ENCODE measurements around the gene CEP43. TPM values are rescaled to one million over a fixed set of nuclear protein-coding genes. Genes with fewer than 3 reads are reported as not detected.

CEP43 gene
- polyA plus RNA-seq, 3 donors from 2014 or later, result 4.7 to 9.9 (median 6.9) TPM

DNA sequence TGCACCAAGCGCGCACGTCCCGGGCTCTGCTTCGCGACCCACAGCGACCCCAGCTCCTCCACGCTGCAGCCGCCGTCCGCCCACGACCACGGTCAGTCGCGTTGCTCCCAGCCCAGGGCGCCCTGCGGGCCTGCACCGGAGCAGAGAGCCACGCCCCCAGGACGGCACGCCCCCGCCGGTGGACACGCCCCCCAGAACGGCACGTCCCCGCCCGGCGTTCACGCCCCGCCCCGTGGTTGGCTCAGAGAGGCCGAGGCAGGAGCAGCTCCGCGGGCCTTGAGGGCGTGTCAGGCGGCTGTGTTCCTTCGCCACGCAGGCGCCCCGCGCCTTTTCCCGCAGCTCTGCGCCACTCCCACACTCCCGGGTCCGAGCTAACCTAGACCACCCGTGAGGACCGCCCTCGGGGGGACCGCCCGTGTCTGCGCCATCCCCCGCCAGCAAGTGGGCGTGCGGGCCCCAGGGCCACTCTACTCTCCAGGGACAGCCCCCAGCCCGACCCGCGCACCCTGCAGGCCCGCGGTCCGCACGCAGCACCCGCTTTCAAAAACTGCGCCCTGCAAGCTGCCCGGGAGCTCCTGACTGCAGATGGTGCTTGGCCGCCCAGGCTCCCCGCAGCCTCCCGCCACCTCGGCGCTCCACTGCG is 42.6 kb upstream of the CEP43 start, which contains the start of gene RNASET2:
TSS of gene RNASET2 (minus strand) at position 107 of the 643 bp plus-strand sequence. CDS start 368 bp downstream, outside the sequence.
- Mint-ChIP-seq H3K27ac (peak within 1 kb of the TSS; percentile 91 to 99 (median 95)), H3K9me3 (no peaks in the 10 kb centered on the region), H3K36me3 (peaks cover 0 to 4% (median 3%) of the 10 kb centered on the region in 3 donors), H3K4me1 (peaks cover 58 to 74% of the 10 kb centered on the region in 2 donors), H3K4me3 (peak within 1 kb of the TSS; percentile 89 to 96 (median 92)), H3K27me3 (ENCODE audit: low read depth in 3 of 3) (peaks cover 0 to 16% (median 15%) of the 10 kb centered on the region in 3 donors)
- DNase-seq, result peak; percentile 97 to 99 (median 98)

DNA sequence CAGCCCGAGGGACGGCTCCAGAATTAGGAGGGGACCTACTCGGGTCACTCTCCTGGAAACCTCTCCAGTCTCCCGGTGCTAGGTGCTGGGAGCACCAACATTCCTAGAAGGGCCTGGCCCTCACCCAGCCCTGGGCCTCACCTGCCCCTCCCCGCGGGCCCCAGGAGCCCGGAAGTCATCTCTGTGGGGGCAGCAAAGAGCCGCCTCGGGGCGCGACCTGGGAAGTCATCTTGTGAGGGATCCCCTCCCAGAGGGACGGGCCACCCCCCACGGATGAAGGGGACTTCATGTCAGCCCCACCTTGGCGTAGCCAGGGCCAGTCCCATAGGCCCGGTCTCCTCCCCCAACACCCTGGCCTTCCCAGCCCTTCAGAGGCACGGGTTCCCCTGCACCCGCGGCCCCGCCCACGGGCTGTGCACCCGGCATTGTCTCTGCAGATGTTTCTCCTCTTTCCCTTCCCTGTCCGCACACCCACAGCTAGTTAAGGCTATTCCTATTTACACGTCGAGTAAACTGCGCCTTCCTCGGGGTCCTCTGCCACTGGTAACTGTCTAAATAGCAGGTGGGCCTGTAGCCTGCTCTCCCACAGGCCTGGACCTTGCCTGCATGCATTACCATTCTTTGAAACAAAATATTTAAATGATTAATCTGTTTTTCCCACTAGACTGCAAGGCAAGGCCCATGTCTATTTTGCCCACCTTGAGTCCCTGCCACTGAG is 42.0 kb upstream of the CEP43 start:
- peak; percentile 47 to 59 (median 49) for DNase-seq
- peaks cover 58 to 71% of the 10 kb centered on the region in 2 donors for H3K4me1 Mint-ChIP-seq
- H3K36me3 Mint-ChIP-seq, result peaks cover 0 to 4% (median 3%) of the 10 kb centered on the region in 3 donors
- H3K9me3 Mint-ChIP-seq, result no peaks in the 10 kb centered on the region
- H3K27me3 Mint-ChIP-seq (ENCODE audit: low read depth in 3 of 3), result peaks cover 0 to 18% (median 15%) of the 10 kb centered on the region in 3 donors
- H3K27ac Mint-ChIP-seq, result peak overlapping the region; percentile 91 to 99 (median 95)
- peak overlapping the region; percentile 89 to 96 (median 92) for H3K4me3 Mint-ChIP-seq

DNA sequence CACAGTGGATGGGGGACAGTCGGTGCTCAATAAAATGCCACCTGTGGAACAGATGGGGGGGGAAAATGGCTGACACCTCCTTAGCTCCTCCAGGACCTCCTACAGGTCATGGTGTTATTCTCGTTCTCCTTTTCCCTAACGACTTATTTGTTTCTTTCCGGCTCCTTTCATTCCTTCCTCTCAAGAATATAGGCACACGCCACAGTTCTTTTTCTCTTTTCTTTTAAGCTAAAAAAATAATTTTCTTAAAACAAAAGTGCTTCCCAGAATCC is 41.5 kb upstream of the CEP43 start:
- peaks cover 0 to 2% (median 0%) of the 10 kb centered on the region in 6 donors for H3K9me3 Mint-ChIP-seq
- no peak for DNase-seq
- H3K27ac Mint-ChIP-seq, result peak overlapping the region; percentile 91 to 99 (median 95)
- peaks cover 0 to 18% (median 15%) of the 10 kb centered on the region in 3 donors for H3K27me3 Mint-ChIP-seq (ENCODE audit: low read depth in 3 of 3)
- H3K4me1 Mint-ChIP-seq, result peaks cover 55 to 66% of the 10 kb centered on the region in 2 donors
- peaks cover 0 to 4% (median 3%) of the 10 kb centered on the region in 3 donors for H3K36me3 Mint-ChIP-seq
- H3K4me3 Mint-ChIP-seq, result peak overlapping the region; percentile 89 to 96 (median 92)

DNA sequence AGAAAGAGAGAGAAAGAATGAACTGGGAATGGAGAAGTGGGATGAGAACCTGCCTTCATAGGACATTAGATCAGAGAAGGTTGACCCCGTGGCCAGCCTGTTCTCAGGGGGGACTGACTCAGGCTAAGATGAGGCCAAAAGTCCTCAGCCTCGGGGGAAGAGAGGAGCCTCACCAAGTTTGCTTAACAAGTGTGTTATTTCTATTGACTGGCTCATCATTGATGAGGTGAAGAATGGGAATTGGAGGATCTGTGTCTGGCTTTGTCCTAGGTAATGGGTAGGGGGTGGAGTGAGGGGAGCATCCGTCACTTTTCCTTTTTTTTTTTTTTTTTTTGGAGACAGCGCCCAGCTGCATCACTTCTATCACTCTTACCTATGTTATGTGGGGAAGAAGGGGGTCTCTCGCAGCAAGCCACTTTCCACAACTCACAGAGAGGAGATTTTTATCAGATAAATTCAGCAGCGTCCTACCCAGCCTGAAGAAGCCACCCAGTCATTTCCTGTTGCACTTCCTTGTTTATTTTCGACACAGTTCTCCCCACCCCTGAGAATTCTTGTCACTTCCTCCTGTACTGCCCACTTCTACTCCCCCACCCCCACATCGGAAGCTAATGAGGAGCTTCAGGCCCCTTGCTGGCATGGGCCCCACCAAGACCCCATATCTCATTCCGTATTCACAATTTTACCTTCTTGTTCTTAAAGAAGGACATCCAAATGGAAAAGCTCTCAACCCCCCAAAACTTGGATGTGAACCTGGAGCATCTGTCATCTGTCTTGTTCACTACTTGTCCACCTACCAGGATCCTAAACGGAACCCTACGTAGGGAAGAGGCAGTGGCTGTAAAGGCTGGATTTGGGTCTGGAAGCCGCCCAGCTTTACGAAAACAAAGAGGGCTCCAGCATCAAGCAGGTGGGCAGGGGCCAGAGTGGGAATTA is 40.0 kb upstream of the CEP43 start:
- DNase-seq, result peak; percentile 69 to 76 (median 72)
- Mint-ChIP-seq H3K9me3 (peaks cover 0 to 2% (median 0%) of the 10 kb centered on the region in 6 donors), H3K36me3 (peaks cover 0 to 3% (median 2%) of the 10 kb centered on the region in 3 donors), H3K4me3 (peak overlapping the region; percentile 89 to 96 (median 92)), H3K27ac (peak overlapping the region; percentile 91 to 99 (median 95)), H3K27me3 (ENCODE audit: low read depth in 3 of 3) (peaks cover 0 to 18% (median 15%) of the 10 kb centered on the region in 3 donors), H3K4me1 (peaks cover 50 to 52% of the 10 kb centered on the region in 2 donors)

DNA sequence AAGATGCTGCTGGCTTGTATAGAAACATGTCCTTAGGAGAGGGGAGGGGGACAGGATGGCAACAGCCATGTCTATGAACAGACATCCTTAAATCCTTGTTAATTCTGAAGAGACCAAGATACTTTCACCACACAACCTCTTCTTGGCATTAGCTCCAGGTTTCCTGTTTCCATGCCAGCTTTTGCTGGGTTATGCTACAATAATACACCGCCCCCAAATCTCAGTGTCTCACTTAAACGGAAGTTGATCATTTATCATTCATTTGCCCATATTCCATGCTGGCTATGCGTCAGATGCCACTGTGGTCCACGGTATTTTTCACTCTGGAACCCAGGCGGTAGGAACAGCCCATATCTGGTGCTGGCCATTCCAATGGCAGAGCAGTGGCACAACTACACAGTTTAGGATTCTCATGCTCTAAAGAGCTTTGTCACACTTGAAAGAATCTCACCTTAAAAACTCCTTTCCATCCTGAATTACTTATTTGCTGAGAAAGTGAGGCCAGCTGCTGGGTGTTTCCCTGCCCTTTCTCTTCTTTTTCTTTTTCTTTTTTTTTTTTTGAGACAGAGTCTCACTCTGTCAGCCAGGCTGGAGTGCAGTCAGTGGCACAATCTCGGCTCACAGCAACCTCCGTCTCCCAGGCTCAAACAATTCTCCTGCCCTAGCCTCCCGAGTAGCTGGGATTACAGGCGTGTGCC is 39.1 kb upstream of the CEP43 start:
- H3K36me3 Mint-ChIP-seq, result peaks cover 0 to 3% (median 0%) of the 10 kb centered on the region in 3 donors
- DNase-seq, result no peak
- peaks cover 43% of the 10 kb centered on the region in 2 donors for H3K4me1 Mint-ChIP-seq
- H3K4me3 Mint-ChIP-seq, result peak overlapping the region; percentile 89 to 96 (median 92)
- H3K9me3 Mint-ChIP-seq, result peaks cover 0 to 2% (median 0%) of the 10 kb centered on the region in 6 donors
- peak overlapping the region; percentile 91 to 99 (median 95) for H3K27ac Mint-ChIP-seq
- peaks cover 0 to 17% (median 13%) of the 10 kb centered on the region in 3 donors for H3K27me3 Mint-ChIP-seq (ENCODE audit: low read depth in 3 of 3)

DNA sequence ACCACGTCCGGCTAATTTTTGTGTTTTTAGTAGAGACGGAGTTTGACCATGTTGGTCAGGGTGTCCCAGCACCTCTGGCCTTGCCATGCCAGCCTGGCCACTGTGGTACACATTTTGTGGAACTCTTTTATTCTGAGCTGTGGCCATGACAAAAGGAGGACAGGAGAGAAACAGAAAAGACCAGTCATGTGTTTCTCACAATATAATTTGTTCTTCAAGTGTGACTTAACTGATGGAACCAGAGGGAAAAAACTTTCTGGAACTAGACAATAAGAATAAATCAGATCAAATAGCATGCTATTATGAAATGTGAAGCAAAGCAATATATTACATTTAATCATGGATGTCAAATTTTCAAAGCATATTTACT is 38.6 kb upstream of the CEP43 start:
- no peak for DNase-seq
- Mint-ChIP-seq H3K27me3 (ENCODE audit: low read depth in 3 of 3) (peaks cover 0 to 12% (median 10%) of the 10 kb centered on the region in 3 donors), H3K4me1 (peaks cover 38% of the 10 kb centered on the region in 2 donors), H3K9me3 (peaks cover 0 to 2% (median 0%) of the 10 kb centered on the region in 6 donors), H3K36me3 (no peaks in the 10 kb centered on the region), H3K4me3 (peak overlapping the region in 3 of 5 donors; percentile 21 to 93 (median 92)), H3K27ac (peak overlapping the region; percentile 91 to 99 (median 95))

DNA sequence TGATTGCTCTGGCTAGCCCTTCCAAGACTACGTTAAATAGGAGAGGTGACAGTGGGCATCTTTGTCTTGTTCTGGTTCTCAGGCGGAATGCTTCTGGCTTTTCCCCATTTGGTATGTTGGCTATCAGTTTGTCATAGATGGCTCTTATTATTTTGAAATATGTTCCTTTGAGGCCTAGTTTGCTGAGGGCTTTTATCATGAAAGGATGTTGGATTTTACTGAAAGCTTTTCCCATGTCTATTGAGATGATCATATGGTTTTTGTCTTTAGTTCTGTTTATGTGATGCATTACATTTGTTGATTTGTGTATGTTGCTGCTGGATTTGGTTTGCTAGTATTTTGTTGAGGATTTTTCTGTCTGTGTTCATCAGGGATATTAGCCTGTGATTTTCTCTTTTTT is 32.9 kb upstream of the CEP43 start:
- H3K4me3 Mint-ChIP-seq, result no peak overlapping the region
- H3K9me3 Mint-ChIP-seq, result peaks cover 0 to 2% (median under 1%) of the 10 kb centered on the region in 6 donors
- DNase-seq, result no peak
- peaks cover 7 to 14% of the 10 kb centered on the region in 2 donors for H3K4me1 Mint-ChIP-seq
- peaks cover 0 to 16% (median 3%) of the 10 kb centered on the region in 3 donors for H3K36me3 Mint-ChIP-seq
- H3K27ac Mint-ChIP-seq, result no peak overlapping the region
- H3K27me3 Mint-ChIP-seq (ENCODE audit: low read depth in 3 of 3), result peaks cover 0 to 3% (median 1%) of the 10 kb centered on the region in 3 donors

DNA sequence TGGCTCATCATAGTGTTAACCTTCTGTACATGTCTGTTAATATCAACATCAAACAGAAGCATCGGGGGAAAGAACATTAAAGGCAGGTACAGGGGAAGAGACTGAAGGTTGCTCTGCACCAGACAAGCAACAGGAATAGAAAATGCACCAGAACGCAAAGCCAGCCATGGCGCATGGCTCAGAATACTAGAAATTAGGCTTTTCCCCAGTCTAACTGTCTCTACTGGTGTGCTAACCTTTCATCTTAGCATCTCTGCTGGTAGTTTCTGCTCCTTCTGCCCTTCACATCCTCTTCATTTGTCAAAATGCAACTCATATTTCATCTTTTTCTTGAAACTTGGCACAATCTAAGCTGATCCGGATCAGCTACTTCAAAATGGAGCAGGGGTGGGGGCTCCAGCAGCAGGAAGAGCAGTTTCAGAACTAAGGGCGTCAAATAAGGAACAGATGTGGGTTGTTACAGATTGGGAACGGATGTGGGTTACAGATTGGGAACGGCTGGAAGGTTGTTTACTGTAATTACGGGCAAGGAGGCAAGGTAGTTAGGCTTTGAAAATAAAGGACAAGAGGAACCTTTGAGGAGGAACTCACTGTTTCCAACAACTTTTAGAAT is 29.7 kb upstream of the CEP43 start:
- peaks cover 0 to 1% (median 0%) of the 10 kb centered on the region in 3 donors for H3K27me3 Mint-ChIP-seq (ENCODE audit: low read depth in 3 of 3)
- H3K9me3 Mint-ChIP-seq, result peaks cover 0 to 2% (median 0%) of the 10 kb centered on the region in 6 donors
- peak overlapping the region in 1 of 5 donors; percentile 24 for H3K4me3 Mint-ChIP-seq
- peak overlapping the region in 3 of 6 donors; percentile 8 to 51 (median 49) for H3K27ac Mint-ChIP-seq
- H3K4me1 Mint-ChIP-seq, result peaks cover 7 to 14% of the 10 kb centered on the region in 2 donors
- peaks cover 0 to 16% (median 3%) of the 10 kb centered on the region in 3 donors for H3K36me3 Mint-ChIP-seq
- no peak for DNase-seq

DNA sequence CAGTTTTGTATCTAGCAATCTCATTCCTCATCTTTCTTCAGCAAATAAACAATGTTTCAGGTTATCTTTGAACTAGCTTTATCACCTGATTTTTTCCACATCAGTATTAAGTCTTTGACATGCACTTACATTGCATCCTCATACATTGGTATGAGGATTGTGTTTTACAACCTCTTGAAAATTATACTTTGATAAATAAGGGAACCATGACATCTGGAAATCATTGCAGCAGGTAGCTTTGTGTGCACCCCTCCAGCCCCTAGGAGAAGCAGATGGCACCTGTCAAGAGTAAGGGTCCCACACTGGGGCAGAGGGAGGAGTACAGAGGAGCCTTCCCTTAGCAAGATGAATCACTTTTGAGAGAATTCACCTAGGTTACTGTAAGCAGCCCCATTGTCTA is 29.1 kb upstream of the CEP43 start:
- Mint-ChIP-seq H3K27ac (peak overlapping the region in 1 of 6 donors; percentile 7), H3K36me3 (peaks cover 0 to 16% (median 3%) of the 10 kb centered on the region in 3 donors), H3K9me3 (peaks cover 0 to 2% (median 0%) of the 10 kb centered on the region in 6 donors), H3K27me3 (ENCODE audit: low read depth in 3 of 3) (peaks cover 0 to 1% (median 0%) of the 10 kb centered on the region in 3 donors), H3K4me1 (peaks cover 7 to 14% of the 10 kb centered on the region in 2 donors), H3K4me3 (no peak overlapping the region)
- DNase-seq, result no peak

DNA sequence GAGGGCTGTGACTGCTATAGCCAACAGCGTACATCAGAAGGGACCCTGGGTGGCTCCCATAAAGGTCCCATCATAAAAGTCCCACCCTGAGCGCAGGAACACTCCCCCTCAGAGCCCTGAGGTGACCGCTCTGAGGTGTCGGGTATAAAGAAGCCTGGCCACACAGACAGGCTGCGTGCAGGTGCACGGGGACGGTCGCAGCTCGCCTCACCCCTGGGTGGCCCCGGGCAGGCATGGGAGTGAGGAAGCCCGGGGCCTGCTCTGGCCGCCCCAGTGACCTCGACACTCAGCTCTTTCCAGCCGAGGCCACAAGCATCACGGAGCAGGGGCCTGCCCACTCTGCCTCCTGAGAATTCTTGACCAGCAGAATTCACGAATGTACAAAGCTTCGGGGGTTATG is 28.4 kb upstream of the CEP43 start:
- H3K27ac Mint-ChIP-seq, result no peak overlapping the region
- peaks cover 7 to 14% of the 10 kb centered on the region in 2 donors for H3K4me1 Mint-ChIP-seq
- H3K27me3 Mint-ChIP-seq (ENCODE audit: low read depth in 3 of 3), result peaks cover 0 to 1% (median 0%) of the 10 kb centered on the region in 3 donors
- H3K9me3 Mint-ChIP-seq, result peaks cover 0 to 2% (median 0%) of the 10 kb centered on the region in 6 donors
- H3K4me3 Mint-ChIP-seq, result no peak overlapping the region
- no peak for DNase-seq
- peaks cover 0 to 16% (median 3%) of the 10 kb centered on the region in 3 donors for H3K36me3 Mint-ChIP-seq

DNA sequence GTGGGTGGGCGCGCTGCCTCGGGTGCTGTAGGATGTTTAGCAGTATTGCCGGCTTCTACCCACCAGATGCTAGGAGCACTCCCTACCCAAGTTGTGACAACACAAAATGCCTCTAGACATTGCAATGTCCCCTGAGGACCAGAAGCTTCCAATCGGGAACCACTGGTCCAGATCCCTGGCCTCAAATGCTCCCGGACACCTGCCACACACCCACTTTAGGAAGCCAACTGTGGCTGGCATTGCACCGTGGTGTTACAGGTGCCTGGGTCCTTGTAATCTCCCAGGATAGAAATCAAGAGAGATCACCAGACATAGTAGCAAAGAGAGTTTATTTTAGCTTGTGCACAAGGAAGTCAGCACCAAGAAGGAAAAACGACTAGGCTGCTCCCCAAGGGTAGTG is 27.9 kb upstream of the CEP43 start:
- H3K27ac Mint-ChIP-seq, result no peak overlapping the region
- H3K36me3 Mint-ChIP-seq, result peaks cover 0 to 14% (median 3%) of the 10 kb centered on the region in 3 donors
- no peak for DNase-seq
- peaks cover 7 to 14% of the 10 kb centered on the region in 2 donors for H3K4me1 Mint-ChIP-seq
- H3K4me3 Mint-ChIP-seq, result no peak overlapping the region
- H3K27me3 Mint-ChIP-seq (ENCODE audit: low read depth in 3 of 3), result peaks cover 0 to 1% (median 0%) of the 10 kb centered on the region in 3 donors
- H3K9me3 Mint-ChIP-seq, result peaks cover 0 to 2% (median 0%) of the 10 kb centered on the region in 6 donors

DNA sequence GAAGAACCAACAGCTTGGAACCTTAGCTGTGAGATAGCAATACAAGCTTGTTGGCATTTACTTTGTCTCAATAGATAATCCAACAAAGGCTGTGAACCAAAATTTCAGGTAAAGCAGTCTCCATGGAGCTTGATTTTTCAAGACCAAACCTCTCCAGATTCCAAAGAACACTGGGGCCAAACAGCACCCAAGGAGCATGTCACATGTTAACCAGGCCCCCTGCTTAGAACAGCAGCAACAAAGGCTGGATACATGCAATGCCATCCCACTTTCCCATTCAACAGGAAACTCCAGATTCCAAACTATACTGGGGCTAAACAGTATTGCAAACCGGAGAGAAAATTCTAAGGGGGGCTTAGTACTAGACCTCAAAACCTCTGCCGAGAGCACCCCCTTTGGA is 27.1 kb upstream of the CEP43 start:
- DNase-seq, result no peak
- Mint-ChIP-seq H3K9me3 (peaks cover 0 to 2% (median 0%) of the 10 kb centered on the region in 6 donors), H3K27ac (no peak overlapping the region), H3K4me3 (no peak overlapping the region), H3K4me1 (peaks cover 7 to 14% of the 10 kb centered on the region in 2 donors), H3K36me3 (peaks cover 0 to 11% (median under 1%) of the 10 kb centered on the region in 3 donors), H3K27me3 (ENCODE audit: low read depth in 3 of 3) (peaks cover 0 to 1% (median 0%) of the 10 kb centered on the region in 3 donors)
